Middle frontal gyrus (tissue), 1 donor: Measurements from ENCODE around the gene DDX41.
A peak's percentile ranks its signal among the peaks of the same experiment; 100 is the strongest.
"Not testable (repeated sequence)": the region's sequence is repeated elsewhere in the genome, so short reads cannot be mapped to it uniquely, and the experiment has no call there.

Experiments used
- DNase-seq: peaks from one replicate; pipeline ENCODE4 v3.0.0-alpha.2; 2015; ENCODE audit warnings: low spot score; ENCODE audit errors: extremely low spot score

DDX41 gene

DNA sequence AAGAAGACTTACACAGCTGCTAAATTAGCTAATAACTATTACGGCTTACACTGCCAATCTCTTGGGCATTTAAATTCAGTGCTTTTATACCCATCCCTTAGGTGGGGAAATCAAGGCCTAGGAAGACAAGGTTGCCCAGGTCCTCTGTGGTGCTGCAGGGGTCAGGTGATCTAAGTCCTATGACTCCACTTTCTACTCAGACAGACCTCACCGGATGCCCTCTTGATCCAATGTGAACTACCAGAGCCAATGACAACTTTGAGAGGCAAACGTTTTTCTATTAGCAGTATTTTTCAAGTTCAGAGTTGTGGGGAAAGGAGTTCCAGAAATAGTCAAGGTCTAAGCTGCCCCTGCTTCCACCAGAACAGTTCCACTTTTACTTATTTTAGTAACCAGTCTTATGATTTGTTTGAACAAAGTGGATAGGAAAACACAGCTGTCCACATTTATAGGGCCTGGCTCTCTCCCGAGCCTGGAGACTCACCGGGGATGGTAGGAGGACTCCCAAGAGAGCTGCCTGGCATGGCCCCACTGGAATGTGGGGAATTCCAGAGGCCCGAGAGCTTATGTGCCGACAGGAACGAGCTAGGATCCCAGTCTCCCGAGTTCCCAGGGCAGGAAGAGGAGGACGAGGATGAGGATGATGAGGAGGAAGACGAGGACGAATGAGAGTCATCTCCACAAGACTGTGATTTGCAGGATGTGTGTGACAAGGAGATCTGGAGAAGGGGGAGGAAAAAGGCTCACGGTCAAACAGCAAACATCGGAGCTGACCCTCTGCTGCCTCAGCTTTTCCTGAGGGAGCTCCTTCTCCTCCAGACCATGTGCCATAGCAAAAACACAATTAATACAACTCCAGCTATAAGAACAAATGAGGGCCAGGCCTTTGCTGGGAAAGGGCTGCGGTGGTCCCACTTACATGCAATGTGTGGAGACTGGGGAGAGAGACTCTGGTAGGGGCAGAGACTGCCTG is 20.9 kb upstream of the DDX41 start:
- peak; percentile 11 for DNase-seq

DNA sequence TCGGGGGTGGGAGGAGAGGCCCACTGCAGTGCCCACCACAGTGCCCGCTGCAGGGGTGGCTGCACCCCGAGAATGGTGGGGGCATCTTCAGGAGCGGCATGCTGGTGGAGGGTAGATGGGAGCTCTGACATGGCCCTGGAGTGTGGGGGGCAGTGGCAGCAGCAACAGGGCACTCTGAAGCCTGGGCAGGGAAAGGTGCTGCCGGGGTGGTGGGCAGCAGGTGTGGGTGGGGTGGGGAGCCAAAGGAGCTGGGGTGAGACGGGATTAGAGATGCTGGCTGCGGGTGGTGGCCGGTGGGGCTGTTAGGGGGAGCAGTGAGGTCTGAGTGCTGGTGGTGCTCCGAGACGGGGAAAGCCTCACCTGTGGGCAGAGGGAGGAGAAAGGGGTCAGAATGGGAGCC is 19.6 kb upstream of the DDX41 start:
- DNase-seq = no peak

DNA sequence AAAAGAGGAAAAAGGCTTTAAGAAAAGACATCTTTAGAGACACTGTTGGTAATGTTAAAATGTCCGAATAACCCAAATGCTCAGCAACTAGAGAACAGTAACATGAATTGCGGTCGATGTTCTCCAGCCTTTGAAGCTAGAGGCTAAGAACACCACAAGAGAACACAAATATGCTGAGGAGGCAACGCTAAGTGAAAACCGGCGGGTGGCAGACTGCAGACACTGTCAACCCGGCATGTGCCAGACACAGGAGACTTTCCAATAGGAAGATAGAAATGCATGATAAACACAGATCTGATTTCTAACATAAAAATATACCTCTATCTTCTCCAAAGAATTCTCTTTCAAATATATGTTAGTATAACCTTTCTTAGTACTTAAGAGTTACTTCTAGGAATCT is 18.4 kb upstream of the DDX41 start:
- no peak for DNase-seq

DNA sequence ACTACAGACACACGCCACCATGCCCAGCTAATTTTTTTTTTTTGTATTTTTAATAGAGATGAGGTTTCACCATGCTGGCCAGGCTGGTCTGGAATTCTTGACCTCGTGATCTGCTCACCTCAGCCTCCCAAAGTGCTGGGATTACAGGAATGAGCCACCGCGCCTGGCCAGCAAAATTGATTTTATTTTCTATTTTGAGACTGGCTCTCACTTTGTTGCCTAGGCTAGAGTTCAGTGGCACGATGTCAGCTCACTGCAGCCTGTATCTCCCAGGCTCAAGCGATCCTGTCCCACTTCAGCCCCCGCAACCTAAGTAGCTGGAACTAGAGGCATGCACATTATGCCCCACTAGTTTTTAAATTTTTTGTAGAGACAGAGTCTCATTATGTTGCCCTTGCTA is 17.7 kb upstream of the DDX41 start:
- DNase-seq = not testable (repeated sequence)

DNA sequence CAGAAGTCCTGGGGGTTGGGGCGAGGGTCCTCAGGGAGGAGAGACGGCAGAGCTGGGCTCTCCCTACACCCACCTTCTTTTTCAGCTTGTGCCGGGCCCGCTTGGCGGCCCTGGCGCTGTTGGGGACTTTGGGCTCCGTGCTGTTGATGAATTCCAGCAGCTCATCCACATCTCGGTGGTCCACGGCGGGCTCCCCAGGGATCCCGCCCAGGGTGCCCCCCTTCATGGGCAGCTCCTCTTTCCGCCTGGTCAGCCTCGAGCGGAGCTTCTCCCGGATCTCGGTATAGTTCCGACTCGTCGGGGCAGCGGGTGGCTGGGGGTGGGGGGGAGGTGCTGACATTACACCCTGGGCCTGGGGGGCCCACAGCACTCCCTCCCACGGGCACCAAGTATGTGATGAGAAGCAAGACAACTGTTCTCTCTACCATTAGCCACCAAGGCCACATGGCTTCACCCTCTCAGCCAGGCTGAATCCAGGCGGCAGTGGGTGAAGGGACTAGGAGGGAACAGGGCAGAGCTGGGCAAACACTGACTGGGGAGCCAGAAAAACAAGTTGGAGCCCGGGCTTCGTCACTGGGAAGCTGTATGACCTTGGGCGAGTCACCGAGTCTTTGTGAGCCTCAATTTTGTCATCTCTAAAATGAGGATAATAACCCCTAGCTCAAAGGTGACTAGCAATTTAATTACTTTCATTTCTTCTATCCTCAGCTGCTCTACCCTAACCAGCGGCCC is 14.6 kb upstream of the DDX41 start:
- no peak for DNase-seq

DNA sequence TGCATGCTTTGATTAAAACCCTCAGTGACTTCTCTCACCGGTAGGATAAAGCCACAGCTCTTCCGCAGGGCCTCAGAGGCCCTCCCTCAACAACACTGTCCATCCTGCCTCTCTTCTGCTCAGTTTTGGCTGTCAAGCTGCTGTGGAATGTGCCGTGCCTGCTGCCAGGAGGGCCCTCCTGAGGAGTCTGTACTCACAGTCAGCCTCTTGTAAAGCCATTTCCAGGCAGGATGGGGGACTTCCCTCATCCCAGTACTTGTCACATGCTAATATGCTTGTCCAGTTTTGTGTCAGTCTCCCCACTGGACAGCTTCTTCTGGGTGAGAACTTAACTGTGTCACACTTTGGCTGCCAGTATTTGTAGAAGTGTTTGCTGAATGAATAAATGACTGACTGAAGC is 13.9 kb upstream of the DDX41 start:
- DNase-seq = no peak

DNA sequence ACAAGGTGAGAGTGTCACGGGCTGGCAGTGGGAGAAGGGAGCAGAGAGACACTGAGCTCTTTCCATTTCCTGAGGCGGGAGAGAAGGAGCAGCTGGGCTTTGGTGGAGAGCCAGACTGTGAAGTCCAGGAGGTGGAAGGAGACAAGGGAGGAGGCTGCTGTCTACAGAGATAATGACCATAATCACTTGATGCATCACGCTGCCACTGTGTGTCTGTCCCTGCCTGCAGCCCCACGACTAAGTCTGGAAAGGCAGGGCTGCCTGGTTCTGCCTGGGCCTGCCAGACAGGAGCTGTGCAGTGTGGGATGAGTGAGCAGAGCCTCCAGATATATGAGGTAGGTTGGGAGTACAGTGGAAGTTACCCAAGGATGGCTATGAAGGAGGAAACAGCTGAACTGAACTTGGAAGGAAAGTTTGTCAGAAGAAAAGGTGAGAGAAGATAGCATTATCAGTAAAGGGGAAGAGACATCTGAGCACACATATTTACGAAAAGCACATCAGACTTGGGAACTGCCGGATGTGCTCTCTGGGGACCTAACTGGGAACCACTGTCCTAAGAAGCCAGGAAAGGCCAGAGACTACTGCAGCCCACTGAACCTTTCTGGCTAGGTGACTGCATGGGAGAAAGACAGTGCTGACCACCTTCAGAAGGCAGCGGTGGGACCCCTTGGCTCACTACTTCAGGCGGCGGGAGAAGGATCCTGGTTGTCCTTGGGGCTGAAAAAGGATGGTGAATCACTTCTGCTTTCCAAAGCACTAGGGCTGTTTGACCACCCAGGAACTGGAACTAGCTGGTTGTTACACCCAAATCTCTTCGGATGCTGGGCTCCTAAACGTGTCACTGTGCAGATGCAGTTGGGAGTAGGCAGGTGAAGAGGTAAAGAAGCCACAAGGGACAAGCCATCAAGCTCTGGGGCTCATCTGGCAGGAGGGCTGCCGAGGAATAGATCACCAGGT is 12.8 kb upstream of the DDX41 start:
- DNase-seq = no peak

DNA sequence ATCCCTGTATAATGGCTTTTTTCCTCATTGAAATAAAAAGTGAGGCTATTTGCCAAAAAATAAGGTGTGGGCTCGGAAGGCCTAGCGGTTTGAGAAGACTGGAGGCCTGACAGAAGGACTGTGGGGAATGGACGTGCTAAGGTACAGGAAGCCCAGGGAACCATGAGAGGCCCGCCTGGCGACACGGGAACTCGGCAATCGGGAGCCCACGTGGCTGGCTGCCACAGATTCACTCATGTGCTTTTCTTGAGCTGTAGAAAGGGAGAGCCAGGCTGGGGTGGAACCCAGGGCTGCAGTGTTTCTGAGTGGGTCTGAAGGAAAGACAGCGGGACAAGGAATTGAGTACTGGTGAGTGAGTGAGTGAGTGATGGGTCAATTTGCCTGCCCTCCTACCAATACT is 11.9 kb upstream of the DDX41 start:
- DNase-seq = no peak

DNA sequence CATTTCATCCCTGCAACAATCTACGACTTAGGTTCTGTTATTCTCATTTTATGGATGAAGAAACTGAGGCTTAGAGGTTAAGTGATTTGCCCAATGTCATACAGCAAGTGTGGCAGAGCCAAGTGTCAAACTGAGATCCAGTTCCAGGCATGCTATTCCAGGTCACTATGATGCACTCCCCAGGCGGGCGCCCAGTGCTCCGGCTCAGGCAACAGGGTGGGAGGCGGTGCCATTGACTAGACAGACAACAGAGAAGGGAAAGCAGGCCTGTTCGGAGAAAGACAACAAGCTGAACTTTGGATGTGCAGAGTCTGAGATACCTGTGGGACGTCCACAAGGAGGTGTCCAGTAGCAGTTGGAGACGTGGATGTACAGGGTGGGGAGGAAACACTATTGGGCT is 10.8 kb upstream of the DDX41 start:
- no peak for DNase-seq

DNA sequence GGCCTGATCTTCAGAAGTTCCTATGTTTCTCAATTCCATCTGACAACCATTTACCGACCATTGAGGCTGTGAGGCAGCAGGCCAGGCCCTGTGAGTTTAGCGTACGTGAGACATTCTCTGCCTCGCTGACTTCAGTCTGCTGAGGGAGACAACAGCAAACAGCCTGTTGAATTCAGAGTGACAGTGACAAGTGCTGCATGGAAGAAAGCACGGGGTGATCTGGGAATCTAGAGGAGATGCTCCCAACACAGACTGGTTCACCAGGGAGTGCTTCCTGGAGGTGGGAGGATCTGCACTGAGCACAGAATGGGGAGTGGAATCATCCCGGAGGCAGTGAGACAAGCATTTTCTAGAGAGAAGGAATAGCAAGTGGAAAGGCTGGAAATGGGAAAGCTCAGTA is 10.0 kb upstream of the DDX41 start:
- DNase-seq = no peak

DNA sequence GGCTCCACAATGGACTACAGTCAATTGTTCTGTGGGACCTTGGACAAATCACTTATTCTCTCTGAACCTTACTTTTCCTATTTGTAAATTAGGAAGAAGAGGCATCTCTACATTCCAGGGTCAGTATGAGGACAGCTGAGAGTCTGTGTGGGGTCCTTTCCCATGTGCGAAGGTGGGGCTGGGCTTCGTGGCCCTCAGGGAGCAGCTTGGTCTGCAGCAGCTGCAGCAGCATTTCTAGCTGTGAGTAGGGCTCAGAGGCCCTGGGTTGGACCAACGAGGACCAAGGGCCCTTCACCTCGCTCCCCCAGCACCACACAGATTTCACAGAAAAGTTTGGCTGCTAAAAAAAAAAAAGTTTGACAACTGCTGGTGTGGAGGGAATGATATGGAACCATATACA is 9.4 kb upstream of the DDX41 start:
- no peak for DNase-seq

DNA sequence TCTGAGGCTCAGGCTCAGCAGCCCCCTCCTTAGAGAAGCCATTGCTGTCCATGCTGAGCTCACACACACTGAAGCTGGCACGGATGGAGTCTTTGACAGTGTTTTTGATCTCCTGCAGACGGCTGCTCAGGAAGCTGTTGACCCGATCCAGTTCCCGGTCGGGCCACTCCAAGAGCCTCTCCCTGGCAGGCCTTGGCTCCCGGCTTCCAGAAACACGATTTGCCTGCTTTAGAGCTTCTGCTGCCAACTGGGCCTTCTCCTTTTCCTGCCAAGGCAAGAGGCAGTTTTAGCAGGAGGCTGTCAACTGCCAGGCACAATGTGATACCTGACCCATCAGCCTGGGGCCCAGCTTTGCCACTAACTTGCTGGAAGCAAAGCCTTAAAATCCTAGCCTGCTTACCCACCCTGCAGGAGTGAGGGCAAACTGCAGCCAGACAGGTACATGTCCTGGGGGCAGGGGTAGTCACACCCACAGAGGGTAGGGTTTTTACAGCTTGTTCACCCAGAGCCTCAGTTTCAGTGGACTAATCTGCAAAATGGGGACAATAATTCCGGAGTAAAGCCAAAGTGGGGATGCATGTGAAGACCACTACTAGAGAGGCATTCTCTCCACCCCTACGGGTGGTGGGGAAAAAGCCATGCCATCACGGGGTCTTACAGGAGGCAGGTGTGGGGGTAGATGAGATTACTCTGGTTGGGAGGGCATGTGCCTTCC is 8.3 kb upstream of the DDX41 start:
- DNase-seq = no peak

DNA sequence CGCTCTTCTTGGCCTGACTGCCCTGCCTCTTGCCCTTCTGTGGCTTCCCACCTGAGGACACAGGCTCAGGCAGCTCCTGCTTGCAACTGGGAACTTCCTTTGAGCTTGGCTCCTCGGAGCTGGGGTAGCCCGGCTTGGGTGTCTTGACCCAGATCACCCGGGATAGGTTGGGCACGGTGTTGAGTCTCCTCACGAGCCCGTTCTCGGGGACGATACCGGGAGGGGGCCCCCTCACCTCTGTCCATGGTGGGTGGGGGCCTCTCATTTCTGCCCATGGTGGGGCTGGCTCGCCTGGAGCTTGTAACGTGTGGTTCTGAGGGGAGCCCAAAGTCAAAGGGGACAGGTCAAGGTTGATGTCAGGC is 7.8 kb upstream of the DDX41 start:
- no peak for DNase-seq

DNA sequence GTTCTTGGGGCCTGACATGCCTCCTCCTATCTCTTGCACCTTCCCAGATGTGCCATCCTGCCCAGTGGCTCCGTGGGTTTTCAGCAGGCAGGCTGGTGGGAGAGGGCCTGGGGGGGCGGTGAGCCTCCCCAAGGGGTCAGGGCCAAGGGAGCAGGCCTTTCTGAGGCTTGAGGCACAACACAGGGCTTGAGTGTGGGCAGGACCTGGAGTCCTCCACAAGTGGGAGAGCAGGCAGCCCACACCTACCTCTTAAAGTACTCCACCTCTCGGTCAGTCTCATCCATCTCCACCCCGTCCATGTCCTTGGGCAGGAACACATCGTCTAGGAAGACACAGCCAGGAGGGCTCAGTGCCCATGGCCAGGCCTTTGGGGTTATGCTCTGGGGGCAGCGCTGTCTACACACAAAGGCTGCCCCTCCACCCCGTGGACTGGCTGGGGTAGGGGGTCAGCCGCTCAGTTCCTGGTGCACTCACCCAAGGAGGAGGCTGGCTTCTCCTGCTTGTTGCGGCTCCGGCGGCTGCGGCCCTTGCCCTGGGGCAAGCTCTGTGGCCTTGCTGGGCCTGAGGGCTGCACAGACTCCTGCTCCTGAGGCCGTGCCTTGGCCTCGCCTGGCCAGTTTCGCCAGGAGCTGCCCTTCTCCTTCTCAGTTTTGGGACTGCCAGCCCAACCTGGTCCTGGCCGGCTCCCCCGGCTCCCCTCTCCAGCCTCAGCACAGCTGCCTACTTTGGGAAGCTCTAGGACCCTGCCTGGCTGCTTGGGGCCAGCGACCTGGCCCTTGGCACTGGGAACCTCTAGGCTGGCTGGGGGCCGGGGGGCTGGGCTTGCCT is 7.2 kb upstream of the DDX41 start:
- no peak for DNase-seq

DNA sequence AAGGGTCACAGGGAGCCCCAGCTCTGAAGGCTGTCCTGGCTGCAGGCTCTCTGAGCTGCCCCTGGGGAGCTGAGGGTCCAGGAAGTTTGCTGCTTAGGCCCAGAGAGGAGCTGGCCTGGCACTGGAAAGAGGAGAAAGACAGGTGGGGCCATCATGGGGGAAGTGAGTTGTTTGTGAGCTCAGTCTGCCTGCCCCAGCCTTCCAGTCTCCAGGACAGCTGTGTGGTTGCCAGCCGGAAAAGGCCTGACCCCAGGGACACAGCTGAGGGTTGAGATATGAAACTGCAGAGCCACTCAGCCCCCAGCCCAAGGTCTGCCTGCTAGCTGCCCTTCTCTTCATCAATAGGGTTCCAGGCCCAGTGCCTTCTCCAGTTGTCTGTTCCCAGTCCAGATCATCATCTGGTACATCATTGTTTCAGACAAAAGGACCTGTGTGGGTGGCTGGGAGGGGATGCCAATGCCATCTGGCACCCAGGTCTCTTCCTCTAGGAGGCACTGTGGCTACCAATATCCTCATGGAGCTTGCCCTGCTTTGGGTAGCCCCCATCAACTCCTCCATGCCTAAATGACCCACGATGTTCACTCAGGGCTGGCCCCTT is 4.3 kb upstream of the DDX41 start:
- DNase-seq = no peak

DNA sequence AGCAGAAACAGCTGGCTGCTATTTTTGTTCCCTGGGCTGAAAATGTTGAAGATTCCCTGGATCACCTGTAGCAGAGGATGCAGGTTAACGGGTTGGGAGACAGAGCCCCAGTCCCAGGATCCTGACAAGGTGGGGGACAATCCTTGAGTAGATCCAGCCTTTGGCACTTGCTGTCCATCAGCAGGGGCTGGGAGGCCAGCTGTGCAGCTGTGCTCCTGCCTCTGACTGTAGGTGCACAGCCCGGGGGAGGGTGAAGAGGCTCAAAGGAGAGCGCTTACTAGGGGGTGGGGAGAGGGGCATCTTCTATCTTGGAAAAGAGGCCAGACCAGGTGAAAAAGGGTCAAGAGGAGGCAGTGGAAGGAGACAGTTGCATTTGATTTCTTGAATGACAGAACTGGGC is 3.5 kb upstream of the DDX41 start:
- no peak for DNase-seq

DNA sequence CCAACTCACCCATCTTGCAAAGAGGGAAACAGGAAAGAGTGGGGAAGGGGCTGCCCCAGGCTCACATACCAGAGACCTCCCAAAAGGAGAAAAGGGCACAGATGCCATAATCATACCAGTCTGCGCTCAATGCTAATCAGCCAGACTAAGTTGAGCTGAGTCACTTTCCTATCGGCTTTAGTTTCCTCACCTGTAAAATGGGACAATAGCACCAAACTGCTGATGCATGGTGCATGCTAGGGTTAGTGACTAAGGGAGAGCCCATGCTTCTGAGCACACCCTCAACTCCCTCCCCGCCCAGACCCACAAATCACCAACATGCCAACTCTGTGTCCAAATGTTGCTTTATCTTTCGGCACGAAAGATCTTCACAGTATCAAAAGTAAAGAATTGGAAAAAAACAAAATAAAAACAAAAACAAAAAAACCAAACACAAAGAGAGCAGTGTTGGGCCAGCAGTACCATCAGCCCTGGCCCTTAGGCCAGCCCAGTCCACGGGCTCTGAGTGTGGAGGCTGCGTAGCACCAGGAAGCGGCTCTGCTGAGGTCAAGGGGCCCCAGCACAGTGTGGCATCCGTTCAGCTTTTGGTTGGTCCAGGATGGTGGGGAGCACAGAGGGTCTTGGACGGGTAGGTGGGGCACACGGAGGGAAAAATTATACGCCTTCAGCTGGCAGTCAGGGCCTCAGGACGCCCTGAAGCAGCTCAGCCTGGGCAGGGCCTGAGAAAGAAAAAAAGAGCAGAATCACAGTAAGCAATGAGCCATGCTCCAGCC is 2.9 kb upstream of the DDX41 start:
- DNase-seq = no peak

DNA sequence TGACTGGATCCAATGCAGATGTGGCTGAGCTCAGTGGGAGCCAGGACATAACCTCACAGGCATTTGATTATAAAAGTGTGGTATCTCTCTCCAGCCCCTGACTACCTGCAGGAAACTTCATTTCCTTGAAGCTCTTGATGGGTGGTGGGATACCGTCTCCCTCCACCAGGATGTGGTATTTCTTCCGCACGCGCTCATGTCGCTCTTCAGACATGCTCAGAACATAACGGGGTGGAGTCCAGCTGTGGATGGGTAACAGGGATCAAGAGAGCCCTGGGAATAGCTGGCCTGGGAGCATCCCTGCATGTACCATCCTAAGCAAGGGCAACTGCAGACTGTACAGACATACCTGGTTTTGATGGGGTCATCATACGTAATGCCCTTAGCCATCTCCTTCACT is 1.2 kb downstream of the DDX41 start:
- DNase-seq = no peak

DNA sequence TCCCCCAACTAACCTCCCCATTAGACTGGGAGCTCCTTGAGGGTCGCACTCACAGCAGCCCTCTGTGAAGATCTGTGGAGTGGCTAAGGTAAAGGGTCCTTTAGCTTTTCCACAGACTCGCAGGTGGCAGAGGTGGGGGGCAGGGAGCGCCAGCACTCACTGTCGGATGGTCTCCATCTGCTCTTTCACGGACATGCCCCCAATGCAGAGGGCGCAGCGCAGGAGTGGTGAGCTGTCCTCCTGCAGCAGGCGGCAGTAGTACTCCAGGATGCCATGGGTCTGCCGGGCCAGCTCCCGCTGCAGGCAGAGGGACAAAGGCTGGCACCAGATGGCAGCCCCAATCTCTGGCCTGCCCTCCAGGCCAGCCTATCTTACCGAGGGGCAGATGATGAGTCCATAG is 2.2 kb downstream of the DDX41 start:
- DNase-seq = no peak
